GM19463 (cell line): Measurements from ENCODE around the gene TMIE.

Experiments used
- ATAC-seq: cut with Tn5 transposase; IDR thresholded peaks from one replicate; pipeline ENCODE4 v1.9.1; 2021; ENCODE audit warnings: mild to moderate bottlenecking, moderate library complexity; ENCODE audit not compliant: unreplicated experiment

TMIE gene

DNA sequence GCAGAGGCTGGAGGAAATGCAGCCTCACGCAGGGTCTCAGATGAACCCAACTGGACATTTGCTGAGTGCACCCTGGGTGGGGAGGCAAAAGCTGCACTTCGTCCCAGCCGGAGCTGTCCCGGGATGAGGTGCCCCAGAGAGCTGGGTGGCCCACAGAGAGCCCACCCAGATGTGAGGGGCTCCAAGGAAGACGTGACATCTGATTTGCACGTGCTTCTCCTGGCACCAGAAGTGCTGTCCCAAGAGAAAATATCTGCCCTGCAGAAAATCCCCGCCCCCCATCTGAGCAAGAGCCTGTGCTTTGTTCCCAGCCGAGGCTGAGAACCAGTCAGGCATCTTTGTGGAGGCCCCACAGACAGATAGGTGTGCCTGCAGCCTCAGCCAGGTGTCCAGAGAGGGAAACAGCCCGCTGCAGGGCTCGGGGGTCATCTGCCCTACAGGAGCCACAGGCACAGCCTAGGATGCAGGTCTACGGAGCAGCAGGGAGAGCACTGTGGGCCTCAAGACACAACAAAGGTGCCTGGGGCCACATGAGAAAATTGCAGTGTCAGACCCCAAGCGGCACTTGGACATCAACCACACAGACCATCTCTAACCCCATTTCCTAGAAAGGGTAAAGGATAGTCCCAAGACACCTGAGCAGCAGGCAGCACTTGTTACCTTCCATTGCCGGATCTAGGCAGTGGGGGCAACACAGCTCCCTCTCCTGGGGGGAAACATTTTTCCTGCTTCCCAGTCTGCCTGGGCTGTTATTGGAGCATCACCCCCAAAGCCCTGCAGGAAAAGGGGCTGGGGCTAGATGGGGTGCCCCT is 5.8 kb downstream of the TMIE start:
- no peak for ATAC-seq

DNA sequence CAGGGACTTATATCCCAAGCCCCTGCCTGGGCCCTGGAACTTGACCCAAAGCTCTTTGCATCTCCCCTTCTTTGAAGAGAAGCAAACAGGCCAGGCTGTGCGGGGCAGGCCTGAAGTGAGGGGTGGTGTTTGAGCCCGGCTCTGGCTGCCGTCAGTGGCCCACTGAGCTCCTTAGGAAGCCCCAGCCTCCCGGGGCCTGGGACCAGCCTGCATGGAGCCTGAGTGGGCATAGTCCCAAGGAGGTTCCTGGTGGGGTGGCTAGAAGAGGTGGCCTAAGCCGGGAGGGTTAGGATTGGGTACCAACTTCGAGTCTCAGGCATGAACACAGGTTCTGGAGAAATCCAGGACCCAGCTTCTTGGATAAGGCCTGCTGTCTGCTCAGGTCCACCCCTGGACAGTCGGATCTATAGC is 6.4 kb downstream of the TMIE start:
- no peak for ATAC-seq

DNA sequence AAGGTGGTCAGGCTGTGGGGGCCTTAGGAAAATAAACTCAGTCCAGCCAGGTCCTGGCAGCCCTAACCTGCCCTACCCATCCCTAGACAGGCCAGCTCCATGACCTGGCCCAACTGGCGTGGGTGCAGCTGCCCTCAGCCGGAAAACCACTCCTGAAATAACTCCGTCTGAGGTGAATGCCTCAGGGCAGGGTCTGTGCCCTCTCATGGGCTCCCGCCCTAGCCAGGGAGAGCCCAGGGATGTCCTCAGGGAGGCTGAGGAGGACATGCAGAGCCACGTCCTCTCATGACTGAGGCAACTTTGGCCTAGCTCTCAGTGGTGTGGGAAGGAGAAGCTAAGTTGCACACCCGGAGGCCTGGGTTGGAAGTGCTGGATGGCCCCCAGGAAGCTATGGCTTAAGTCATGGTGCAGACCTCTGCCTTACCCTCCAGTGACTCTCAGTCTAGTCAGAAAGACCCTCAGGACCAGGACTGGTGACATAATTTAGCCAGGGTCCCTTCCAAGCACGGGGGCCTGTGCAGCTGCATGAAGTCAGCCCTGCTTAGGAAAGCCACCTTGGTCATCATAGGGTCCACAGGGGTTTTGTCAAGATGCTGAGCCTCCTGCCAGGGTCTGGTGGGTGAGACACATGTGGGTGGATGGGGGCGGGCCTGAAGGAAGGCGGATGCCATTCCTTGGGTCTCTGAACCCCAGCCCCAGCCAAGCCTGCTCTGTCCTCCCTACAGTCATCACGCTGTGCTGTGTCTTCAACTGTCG is 7.4 kb downstream of the TMIE start:
- ATAC-seq, result no peak

DNA sequence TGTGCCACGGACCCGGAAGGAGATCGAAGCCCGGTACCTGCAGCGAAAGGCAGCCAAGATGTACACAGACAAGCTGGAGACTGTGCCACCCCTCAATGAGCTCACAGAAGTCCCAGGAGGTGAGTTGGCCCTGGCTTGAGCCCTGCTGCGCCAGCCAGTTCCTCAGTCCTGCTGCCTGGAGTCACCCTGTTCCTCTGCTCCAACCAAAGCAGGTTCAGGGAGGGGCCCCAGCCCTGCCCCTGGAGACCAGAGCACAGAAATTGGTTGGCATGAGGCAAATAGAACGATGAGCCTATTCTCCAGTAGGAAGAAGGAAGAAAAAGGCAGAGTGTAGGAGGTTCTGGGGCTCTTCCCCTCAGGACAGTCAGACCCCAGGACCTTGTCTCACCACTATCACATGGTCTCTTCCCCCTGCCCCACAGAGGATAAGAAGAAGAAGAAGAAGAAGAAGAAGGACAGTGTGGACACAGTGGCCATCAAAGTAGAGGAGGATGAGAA is 8.0 kb downstream of the TMIE start:
- ATAC-seq, result no peak

DNA sequence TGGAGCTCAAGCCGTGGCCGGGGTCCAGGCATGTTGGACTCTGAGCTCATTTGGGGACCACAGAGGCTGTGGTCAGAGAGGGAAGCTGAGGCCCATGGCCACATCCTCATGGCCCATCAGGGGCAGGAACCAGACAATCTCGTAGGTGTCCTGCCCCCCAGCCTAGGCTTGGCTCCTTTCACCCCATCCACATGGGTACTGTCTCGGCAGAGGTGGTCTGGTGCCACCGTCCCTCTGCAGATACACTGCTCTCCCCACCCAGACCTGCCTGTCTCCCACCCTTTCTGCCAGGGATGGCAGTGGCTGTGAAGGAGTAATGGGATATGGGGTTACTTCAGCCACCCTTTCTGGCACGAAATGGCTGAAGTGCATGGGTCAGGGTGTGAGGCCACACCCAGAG is 8.5 kb downstream of the TMIE start:
- ATAC-seq, result no peak

DNA sequence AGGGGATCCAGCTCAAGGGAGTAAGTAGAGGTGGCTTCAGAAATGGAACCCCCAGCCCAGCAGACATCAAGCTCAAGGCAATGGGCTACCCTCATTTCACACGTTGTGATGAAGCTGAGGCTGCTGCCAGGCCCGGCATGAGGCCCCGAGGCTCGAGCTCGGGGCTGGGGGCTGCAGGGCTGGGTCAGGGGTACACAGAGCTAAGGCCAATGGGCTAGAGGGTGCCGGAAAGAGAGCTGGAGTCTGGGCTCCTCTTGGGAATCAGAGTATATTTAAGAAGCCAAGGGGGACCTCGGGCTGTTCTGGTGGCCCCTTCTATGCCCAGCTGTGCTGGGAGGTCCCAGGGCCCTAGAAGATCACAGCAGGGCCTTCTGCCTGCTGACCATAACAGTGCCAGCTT is 9.0 kb downstream of the TMIE start:
- ATAC-seq, result no peak

DNA sequence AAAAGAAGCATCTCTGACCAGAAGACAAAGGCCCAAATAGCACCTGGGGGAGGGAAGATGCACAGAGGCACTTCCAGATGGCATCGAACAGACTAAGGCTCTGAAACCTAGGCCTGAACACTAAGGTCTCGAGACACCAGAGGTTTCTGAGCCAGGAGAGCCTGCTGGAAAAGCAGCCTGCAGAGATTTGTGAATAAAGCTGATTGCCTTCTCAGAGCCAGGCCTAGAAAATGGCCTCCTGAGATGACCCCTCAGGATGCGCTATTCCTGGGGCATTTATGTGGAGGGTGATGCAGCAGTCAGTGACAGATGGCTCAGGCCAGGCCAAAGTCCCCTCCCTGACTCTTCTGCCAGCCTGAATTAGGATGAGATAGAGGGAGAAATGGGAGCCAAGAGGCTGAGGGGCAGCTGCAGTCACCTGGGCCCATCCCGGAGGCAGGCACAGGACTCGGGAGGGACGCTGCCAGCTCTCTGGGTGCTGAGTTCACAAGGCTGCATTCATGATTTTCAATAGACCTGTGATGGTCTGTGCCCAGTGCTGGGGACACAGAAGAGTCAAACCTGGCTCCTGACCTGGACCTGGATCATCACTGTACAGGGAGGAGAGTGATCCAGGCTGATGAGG is 9.6 kb downstream of the TMIE start:
- ATAC-seq, result no peak

DNA sequence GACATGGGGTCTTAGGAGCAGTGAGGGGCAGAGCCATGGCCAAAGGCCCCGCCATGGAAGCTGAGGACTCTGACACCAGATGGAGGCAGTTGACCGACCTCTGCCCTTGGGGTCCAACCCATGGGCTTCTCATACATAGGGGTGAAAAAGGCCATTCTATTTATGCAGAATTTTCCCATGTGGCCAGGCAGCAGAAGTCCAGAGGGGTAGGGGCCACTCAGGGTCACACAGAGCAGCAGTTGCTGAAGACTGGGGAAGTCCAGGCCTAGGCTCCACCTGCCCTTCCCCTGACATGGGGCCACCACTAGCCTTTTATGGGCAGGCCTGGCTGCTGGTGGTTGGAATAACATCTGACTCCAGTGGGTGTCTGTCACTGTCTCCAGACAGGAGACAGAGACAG is 10.1 kb downstream of the TMIE start:
- no peak for ATAC-seq

DNA sequence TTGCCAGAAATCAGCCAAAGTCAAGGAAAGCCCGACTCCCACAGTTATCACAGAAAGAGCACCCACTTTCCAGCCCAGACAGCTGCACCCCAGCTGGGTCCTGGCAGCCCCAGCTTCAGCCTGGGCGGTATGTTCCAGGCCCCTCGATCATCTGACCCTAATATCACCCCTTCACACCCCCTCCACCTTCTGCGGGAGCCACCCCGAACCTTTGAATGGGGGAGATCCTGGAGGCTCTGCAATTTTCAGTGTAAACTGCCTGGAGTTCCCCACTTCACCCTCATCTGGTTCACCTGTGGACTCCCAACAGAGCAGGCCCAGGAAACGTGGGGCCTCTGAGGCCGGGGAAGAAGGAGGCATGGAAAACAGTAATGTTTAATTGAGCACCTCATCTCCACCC is 10.6 kb downstream of the TMIE start:
- no peak for ATAC-seq

DNA sequence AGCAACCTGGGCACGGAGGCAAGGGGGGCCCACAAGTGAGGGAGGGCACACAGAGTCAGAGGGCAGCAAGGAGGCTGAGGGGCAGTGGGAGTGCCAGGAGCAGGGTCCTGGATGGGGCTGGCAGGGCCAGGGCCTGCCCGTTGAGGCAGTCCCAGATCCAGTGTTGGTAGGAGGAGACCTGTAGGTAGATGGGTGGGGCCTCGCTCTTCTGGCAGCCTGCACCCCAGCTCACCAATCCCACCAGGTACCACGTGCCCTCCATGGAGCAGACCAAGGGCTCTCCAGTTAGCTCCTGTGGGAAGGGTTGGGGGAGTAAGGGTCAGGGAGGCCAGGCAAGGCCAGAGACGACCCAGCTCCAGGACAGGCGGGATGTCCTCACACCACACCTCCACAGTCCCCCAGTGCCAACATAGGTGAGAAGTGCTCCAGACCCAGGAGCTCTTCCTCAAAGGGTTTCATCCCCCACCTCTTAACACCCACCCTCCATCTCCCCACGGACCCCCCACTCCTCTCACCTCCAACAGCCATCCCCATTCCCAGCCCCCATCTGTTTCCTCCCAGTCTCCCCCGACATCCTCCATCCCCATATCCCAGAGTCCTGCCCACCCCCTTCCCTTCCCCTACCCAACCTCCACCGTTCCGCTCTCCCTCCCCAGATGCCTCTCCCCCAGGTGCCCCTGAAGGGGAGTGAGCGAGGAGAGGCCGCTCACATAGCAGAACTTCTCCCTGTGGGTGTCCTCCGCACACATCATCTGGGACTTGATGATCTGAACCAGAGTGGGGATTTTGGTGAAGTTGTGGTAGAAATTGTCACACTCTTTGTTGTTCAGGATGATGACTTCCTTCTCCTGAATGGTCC is 11.2 kb downstream of the TMIE start:
- ATAC-seq, result no peak

DNA sequence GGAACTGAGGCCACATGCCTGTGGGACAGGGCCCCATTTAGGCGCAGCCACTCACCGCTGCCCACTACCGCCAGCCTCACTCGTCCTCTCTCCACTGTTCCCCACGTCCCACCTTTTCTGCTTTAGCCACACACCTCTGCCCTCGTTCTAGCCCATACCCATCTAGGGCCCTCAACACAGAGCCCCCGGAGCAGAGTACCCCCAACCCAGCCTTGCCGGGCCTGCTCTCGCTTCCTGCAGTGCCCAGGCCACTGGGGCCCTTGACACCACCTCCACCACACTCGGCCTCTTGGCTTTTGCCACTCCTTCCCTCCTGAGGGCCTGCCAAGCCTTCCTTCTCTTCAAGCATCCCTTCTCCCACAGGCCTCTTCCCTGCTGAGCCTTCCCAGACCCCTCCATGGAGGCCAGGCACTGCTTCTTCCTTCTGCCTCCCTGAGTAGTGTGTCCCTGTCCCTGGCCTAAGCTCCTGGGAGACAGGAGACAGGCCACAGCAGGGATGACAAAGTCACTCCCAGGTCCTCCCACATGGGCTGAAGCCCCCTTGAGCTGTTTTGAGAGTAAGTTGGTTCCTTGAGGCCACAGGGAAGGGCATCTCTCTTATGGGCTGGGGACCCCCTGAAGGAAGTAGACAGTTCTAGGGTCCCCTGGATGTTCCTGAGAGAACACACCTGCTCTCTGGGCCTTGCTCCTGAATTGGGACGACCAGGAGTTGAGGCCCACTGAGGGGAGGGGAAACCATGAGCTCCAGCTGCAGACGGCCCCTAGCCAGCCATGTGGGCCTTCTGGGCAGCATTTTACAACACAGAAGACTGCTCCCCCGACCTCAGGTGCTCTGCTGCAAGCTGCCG is 12.1 kb downstream of the TMIE start:
- ATAC-seq, result no peak

DNA sequence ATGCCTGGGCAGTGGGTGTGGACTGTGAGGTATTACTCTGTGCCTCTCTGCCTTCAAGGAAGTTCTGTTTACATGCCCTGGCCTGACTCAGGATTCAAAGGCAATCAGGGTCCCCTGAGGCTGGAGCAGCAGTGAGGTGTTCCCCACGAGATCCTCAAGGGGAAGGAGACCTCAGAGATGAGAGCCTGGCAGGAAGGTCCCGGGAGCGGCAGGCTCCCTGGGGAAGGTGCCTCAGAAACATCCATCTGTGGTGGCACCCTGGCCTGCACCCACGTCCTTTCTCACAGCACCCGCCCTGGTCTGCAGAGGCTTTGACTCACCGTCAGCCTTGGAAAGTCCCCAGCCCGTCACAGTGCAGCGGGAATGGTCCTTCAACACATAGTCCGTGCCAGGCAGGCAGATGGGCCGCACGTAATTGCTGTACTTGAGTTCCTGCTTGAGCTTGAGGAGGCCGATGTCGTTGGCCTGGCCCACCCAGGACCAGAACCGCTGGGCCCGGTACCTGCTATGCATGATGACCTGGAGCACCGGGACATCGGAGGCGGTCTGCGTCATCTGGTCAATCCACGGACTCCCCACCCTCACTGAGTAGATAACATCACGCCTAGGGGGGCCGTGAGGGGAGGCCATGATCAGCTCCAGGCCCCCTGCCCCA is 12.8 kb downstream of the TMIE start:
- peak; percentile 84 for ATAC-seq

DNA sequence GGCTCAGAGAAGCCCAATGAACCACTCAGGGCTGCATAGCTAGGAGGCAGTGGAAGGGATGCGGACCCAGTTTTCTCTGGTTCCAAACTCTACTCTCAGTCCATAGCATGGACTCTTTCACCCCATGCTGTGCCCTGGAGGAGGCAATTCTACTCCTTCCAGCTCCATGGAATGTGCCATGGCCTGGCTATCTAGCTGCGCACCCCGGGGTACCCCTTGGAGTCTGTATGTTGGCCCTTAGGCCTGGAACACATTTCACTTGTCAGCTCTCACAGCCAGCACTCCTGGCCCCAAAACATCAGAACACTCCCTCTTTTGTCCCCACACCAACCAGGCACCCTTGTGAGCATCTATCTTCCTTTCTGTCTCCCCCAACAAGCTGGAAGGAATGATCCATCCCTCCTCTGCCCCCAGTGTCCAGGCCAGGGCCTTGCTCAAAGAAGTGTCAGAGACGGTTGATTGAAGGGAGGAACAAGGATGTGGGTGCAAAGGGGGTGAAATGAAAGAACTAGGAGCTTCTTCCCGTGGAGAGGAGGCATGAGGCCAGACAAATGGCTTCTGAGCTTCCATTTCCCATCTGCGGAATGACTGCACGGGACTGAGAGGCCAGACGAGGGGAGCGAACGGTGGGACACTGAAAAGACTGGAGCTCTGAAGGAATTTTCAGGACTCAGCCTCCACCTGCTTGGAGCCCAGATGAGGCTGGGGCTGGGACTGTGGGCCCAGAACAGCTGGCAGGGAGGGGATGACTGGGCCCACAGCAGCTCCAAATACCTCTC is 13.7 kb downstream of the TMIE start:
- no peak for ATAC-seq

DNA sequence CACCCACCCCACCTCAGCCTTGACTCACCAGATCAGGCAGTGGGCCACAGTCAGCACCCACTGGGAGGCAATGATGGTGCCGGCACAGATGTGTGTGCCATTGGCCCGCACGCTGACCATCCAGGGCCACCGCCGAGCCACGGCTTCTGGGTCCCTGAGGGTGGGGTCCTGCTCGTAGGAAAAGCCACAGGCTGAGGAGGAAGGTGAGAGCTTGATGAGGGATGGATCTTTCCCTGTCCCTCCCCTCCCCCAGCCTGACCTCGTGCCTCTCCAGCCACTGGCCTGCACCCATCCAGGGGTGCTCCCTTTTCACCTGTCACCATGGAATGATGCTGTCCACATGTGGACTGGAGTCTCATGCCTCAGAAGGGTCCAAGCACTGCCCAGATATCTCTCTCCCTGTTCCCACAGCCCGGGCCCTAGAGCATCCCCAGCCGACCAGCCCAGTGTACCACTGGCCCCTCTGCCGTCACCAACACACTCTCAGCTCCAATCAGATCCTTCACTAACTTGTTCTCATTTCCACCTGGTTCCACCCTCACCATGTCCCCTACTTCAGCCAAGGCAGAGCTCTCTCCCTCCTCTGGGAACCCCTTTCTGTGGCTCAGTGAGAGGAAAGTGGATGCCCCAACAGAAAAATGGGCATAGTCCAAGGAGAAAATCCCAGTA is 14.4 kb downstream of the TMIE start:
- no peak for ATAC-seq

DNA sequence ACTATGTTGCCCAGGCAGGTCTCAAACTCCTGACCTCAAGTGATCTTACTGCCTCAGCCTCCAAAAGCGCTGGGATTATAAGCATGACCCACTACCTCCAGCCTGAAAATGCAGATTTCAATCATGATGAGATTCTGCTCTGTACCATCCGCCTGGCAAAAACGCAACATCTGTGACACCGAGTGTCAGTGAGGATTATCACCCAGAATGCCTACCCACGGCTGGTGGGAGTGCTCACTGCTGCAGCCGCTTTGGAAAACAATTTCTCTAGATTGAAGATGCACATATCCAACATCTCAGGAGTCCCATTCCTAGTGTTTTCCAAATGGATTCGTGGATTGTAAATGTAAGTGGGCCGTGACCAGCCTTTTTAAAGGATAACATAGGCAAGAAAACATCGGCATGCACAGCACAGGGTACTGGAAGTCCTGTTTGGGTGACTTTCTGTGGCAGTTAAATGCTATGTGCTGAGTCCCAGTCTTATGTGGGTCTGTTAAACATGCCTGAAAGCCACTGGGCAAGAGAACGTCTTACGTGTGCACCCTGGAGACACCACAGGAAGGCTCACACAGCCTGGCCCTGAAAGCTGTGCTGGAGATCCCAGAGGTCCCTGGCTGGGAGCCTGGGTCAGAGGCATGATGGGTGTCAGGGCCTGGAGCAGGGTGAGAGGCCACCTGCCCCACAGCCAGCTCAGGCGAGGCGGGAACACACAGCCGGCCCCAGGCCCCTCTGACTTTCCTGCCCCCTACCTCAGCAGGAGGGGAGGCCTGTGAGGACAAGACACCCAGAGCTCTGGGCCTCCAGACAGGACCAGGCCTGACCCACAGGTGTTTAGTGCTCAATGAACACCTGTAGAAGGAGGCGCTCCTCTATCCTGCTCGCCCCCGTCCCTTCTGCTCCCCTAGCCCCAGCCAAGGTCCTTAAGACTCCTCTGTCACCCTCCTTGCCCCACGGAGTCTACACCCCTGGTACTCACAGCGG is 15.6 kb downstream of the TMIE start:
- no peak for ATAC-seq

DNA sequence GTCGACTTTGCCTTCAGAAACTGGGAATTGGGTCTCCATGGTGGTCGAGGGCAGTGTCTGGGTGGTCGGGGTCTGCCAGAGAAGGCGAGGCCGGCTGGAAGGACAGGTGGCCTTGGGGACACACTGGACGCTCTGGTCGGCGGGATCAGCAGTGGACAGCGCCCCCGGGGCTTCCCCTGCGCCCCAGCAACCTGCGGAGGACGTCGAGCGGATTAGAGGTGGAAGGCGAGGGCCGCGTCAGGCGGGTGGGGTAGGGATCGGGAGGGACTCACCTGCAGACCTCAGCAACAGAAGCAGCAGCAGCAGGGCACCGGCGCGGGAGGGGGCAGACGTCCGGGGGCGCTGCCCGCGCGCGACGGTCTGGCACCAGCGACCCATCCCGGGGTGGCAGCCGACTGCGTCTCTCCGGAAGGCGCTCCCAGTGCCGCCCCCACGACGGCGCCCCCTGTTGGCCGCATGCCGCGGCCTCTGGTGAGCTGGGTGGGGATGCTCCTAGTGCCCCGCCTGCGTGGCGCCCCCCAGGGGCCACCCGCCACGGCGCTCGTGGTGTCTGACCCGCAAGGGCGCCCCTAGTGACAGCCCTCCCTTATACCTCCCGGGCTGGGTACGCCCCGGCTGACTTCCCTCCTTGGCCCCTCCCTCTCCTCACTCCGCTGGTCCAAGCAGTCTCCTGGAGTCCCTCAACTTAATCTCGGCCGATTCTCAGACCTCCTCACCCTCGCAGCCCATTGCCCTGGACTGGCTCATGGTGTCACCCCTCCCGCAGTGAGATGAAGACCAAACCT is 16.4 kb downstream of the TMIE start, which contains the start of gene PRSS50:
PRSS50 (minus strand) TSS at position 423 of the 785 bp plus-strand sequence; CDS start at position 378, 45 bp downstream.
- no peak for ATAC-seq
